GM10248 (cell line): Measurements from ENCODE around the gene R3HCC1L.

Experiments
- CTCF ChIA-PET: fragments of 300-600 bp; sonication (Branson Sonifier 250); formaldehyde crosslinking; extraction: SDS; loops from one replicate; lab custom pipeline; 2021; ENCODE audit warnings: antibody characterized with exemption; lab: Yijun Ruan, JAX
- POLR2A ChIA-PET: fragments of 350-650 bp; sonication (Branson Sonifier 250); formaldehyde crosslinking; extraction: SDS; loops from one replicate; lab custom pipeline; 2020; ENCODE audit warnings: antibody characterized with exemption; lab: Yijun Ruan, JAX
- DNase-seq: peaks from one replicate; pipeline ENCODE4 v3.0.0; 2012; ENCODE audit errors: extremely low spot score
- TF ChIP-seq, protein P1 (sequence below): IDR thresholded peaks from 2 replicates; pipeline ENCODE4 v1.5.1; 2012; ENCODE audit warnings: mild to moderate bottlenecking, low read depth; ENCODE audit errors: extremely low read depth, missing control alignments, control extremely low read depth

The R3HCC1L gene

DNA sequence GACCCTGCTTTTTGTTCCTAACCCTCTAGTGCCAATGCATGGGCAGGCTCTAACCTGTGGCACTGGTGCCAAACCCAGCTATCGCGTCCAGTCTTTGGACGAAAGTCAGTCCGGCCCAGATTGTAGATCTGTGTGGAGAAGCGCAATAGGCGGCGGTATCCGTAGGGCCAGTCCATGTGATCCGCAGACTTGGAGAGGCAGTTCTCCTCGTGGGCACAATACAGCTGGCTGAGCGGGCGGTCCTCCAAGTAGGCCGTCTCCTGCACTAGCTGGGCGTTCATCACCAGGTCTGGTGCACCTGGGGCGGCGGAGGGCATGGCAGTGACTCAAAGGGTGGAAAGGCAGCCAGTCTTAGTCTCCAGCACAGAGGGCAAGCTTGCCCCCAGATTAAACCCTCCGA lies 119.0 kb downstream of the R3HCC1L start:
- TF ChIP-seq, protein P1, sequence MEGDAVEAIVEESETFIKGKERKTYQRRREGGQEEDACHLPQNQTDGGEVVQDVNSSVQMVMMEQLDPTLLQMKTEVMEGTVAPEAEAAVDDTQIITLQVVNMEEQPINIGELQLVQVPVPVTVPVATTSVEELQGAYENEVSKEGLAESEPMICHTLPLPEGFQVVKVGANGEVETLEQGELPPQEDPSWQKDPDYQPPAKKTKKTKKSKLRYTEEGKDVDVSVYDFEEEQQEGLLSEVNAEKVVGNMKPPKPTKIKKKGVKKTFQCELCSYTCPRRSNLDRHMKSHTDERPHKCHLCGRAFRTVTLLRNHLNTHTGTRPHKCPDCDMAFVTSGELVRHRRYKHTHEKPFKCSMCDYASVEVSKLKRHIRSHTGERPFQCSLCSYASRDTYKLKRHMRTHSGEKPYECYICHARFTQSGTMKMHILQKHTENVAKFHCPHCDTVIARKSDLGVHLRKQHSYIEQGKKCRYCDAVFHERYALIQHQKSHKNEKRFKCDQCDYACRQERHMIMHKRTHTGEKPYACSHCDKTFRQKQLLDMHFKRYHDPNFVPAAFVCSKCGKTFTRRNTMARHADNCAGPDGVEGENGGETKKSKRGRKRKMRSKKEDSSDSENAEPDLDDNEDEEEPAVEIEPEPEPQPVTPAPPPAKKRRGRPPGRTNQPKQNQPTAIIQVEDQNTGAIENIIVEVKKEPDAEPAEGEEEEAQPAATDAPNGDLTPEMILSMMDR, result no peak
- CTCF ChIA-PET, result interaction anchor here (1.6 kb wide), 1 partner anchor 13 kb away, joined by 3 read pairs; no protein-coding TSS in a partner anchor
- no peak for DNase-seq
- POLR2A ChIA-PET, result no interaction called here

DNA sequence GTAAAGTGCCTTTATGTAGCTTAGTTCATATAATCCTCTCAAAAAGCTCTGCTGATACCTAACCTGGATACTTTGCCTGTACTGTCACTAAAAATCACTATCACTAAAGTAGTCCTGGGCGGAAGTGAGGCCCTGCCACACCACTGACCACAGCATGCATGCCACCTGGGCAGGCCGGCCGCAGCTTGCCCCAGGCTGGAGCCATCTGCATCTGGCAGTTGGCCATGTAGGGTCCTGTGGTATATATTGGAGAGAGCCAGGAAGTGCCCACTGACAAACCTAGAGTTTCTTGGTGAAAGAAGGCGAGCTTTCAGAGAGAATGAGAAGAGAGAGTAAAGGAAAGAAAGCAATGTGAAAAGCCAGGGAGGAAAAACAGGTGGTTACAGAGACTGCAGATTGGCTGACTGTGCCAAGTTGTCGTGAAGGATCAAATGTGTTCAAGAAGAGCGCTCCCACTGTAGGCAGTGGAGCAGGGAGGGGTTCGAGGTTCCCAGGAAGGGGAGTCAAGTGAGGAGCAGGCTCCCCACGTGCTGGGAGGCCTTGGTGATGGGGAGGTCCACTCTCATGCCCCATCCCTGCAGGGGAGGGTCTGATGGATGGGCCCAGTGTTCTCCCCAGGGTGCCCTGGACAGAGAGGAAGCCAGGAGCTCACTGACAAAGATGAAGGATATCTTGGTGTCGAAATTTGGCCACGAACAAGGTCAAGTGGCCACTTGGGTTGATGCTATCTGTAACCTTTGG lies 119.9 kb downstream of the R3HCC1L start:
- TF ChIP-seq, protein P1, result no peak
- ChIA-PET POLR2A (no interaction called here), CTCF (interaction anchor here (0.9 kb wide), 1 partner anchor 8 kb away, joined by 3 read pairs; no protein-coding TSS in a partner anchor)
- no peak for DNase-seq

DNA sequence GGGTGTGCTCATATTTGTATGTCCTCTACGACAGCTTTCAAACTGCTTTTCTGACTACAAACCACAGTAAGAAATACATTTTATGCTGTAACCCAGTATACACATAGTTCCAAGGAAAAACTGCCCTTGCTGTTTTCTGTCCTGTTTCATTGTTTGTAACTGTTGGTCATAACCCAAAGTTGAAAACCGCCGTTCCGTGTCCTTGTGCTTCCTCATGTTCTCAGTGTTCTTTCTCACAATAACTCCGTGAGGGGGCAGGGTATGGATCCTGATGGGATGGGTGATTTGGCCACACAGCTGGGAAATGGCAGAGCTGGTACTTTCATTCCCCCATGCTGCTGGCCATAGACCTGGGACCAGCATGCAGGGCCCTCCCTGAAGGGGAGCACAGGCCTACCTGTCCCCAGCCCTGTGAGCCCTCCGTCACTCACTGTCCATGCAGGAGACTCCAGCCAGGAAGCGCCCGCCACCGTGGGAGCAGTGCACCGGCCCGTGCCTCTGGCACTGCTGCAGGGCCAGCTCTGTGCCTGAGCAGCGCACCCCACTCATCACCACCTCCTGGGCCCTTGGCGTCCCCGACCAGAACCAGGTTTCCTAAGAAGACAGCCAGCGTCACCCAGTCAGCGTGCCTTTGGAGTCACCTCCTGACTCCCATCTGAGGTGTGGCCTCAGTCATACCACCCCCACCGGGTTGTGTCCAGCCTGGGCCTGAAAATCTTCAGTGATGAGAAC lies 120.9 kb downstream of the R3HCC1L start:
- TF ChIP-seq, protein P1, result no peak
- DNase-seq, result no peak
- POLR2A ChIA-PET, result no interaction called here
- CTCF ChIA-PET, result no interaction called here

DNA sequence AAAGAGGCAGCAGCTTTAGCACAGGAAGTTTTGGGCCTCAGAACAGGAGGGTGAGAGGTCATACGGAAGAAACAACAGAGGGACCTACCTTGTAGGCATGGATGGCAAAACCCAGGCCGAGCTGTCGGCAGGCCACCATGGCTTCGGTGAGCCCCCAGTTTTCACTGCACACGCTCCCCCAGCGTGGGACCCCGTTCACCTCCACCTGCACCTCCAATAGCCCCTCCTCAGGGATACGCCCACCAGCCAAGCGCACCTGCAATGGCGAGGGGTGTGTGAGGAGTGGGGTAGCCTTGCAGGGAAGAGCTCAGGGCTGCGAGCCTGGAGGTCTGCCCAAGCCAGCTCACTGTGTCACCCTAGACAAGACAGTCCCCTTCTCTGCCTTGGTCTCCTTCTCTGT lies 122.2 kb downstream of the R3HCC1L start:
- POLR2A ChIA-PET, result no interaction called here
- CTCF ChIA-PET, result interaction anchor here (1.3 to 1.5 kb wide), 2 partner anchors 13 to 87 kb away, joined by 3 read pairs; no protein-coding TSS in a partner anchor
- TF ChIP-seq, protein P1, result no peak
- DNase-seq, result no peak

DNA sequence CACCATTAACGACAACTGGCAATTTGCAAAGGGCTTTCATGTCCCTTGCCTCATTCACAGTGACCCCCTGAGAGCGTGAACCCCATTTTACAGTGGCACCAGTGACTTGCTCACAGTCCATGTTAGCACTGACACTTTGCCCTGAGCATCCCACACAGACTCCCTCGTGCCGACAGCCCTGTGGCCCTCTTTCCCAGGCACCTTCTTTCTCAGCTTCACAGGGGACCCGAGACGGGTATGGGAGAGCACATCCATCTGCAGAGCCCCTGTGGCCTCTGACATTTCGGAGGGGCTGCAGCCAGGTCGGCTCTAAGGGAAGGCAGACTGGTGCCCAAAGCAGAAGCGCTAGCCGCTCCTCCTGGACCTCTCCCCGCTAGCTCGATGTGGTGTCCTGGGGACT lies 122.7 kb downstream of the R3HCC1L start:
- DNase-seq, result no peak
- ChIA-PET POLR2A (no interaction called here), CTCF (interaction anchor here (1.3 to 1.5 kb wide), 2 partner anchors 12 to 87 kb away, joined by 3 read pairs; no protein-coding TSS in a partner anchor)
- TF ChIP-seq, protein P1, result no peak

DNA sequence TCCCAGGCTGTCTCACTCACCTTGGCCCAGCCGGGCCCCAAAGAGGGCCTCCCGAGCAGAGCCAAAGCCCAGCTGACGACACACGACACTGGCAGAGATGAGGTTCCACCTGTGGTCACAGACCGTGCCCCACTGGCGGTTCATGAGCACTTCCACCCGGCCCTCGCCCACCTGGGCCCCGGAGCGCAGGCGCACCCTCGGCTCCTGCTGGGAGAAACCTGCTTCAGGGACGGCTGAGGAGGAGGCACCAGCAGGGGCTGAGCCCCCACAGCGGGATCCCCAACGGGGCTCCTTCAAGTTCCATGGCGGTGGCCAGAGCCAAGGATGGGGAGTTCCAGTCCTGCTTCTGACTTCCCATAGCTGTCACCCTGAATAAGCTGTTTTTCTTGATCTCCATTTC lies 123.5 kb downstream of the R3HCC1L start:
- TF ChIP-seq, protein P1, result no peak
- ChIA-PET CTCF (no interaction called here), POLR2A (no interaction called here)
- DNase-seq, result no peak
